CD4-positive, alpha-beta T cell treated with Interleukin-12 subunit alpha and Interleukin-12 subunit beta, for 1 hour (primary cell): ENCODE measurements around the gene JUNB.
A peak's percentile ranks its signal among the peaks of the same experiment; 100 is the strongest.
"Not testable (repeated sequence)": the region's sequence is repeated elsewhere in the genome, so short reads cannot be mapped to it uniquely, and the experiment has no call there.

Experiments
- DNase-seq: peaks from one replicate; pipeline ENCODE4 v3.0.0-alpha.2; 2020

Gene JUNB

GRCh38 chr19:12806242-12807081, 15.2 kb downstream of the JUNB start, which contains the start of gene RNASEH2A:
TSS of gene RNASEH2A (plus strand) at chr19:12806584. CDS start at chr19:12806674, 90 bp downstream.
- DNase-seq, result peak; percentile 88

GRCh38 chr19:12815088-12815487, 23.8 kb downstream of the JUNB start:
- no peak for DNase-seq

- DNase-seq, result not testable (repeated sequence)
These were observed 25.9 kb downstream of the JUNB start for GRCh38 chr19:12817188-12817587.

GRCh38 chr19:12817810-12818209, 26.5 kb downstream of the JUNB start:
- DNase-seq, result not testable (repeated sequence)

GRCh38 chr19:12821761-12822160, 30.5 kb downstream of the JUNB start:
- DNase-seq, result no peak

- DNase-seq, result no peak
These were observed 34.2 kb downstream of the JUNB start for GRCh38 chr19:12825254-12826131.

- peak; percentile 23 for DNase-seq
These were observed 37.2 kb downstream of the JUNB start for GRCh38 chr19:12828494-12828893.

GRCh38 chr19:12833418-12833737, 42.1 kb downstream of the JUNB start:
- no peak for DNase-seq

GRCh38 chr19:12833738-12834565, 42.7 kb downstream of the JUNB start:
- peak; percentile 65 for DNase-seq

GRCh38 chr19:12834566-12834943, 43.3 kb downstream of the JUNB start, which contains the start of gene RTBDN:
TSS of gene RTBDN (minus strand) at chr19:12834579. CDS start at chr19:12829979, 4,600 bp downstream.
- no peak for DNase-seq

- no peak for DNase-seq
These were observed 43.9 kb downstream of the JUNB start for GRCh38 chr19:12834976-12835757.

GRCh38 chr19:12836529-12836863, 45.2 kb downstream of the JUNB start:
- no peak for DNase-seq

GRCh38 chr19:12837225-12837624, 45.9 kb downstream of the JUNB start:
- DNase-seq, result no peak

- DNase-seq, result peak; percentile 59
These were observed 47.0 kb downstream of the JUNB start, which contains the start of gene MAST1 for GRCh38 chr19:12838182-12838885. TSS of gene MAST1 (plus strand) at chr19:12838515. CDS start at chr19:12838573, 58 bp downstream.

- peak; percentile 38 for DNase-seq
These were observed 47.8 kb downstream of the JUNB start for GRCh38 chr19:12838886-12839756.

- DNase-seq, result peak; percentile 41
These were observed 49.1 kb downstream of the JUNB start for GRCh38 chr19:12840091-12841079.

- DNase-seq, result no peak
These were observed 49.8 kb downstream of the JUNB start for GRCh38 chr19:12841094-12841493.

- DNase-seq, result no peak
These were observed 51.2 kb downstream of the JUNB start for GRCh38 chr19:12842511-12842910.
